ENCODE measurements around the gene GIGYF1.
"Not testable (repeated sequence)": the region's sequence is repeated elsewhere in the genome, so short reads cannot be mapped to it uniquely, and the experiment has no call there.

Gene GIGYF1

GRCh38 chr7:100671353-100672327, 22.4 kb downstream of the GIGYF1 start:
- DNase-seq (ENCODE audit: low read depth): no peak

DNA sequence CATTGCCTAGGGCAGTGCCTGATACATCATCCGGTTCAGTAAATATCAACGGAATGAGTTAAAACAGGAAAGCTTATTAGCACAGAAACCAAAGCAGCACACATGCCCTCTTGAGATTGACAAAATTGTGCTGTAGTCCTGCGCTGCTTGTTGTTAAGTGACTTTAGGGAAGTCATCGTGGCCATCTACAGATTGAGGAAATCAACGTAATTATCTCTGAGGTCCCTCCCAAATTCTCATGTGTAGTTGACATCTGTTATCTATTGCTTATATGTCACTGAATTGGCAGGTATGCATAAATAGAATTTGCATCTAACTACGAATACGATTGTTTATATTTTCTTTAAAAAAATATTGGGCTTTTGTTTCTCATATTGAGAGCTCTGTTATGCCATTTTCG, 24.0 kb downstream of the GIGYF1 start:
- no peak for DNase-seq (ENCODE audit: low read depth)

GRCh38 chr7:100669106-100669505, 24.9 kb downstream of the GIGYF1 start:
- DNase-seq (ENCODE audit: low read depth): not testable (repeated sequence)

- DNase-seq (ENCODE audit: low read depth): no peak
Measured at GRCh38 chr7:100668069-100668449, 26.0 kb downstream of the GIGYF1 start.

- DNase-seq (ENCODE audit: low read depth): no peak
Measured at GRCh38 chr7:100667331-100668068, 26.6 kb downstream of the GIGYF1 start.

DNA sequence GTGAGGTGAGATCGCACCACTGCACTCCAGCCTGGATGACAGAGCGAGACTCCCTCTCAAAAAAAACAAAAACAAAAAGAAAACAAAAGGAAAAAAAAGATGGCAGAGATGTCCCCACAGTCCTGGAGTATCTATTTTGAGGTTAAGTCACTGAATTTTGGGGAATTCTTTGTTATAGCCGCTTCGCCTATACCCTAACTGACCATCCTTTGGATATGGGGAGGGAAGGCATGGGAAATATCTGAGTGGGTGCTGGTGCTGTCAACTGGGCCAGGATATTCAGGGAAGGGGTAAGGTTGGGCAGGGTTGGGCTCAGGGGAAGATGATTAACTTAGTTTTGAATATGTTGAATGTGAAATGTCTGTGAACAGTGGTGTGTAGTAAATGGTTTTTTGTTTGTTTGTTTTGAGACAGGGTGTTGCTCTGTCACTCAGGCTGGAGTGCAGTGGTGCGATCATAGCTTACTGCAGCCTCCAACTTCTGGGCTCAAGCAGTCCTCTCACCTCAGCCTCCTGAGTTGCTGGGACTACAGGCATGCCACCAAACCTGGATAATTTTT, 28.8 kb downstream of the GIGYF1 start:
- DNase-seq (ENCODE audit: low read depth): no peak

GRCh38 chr7:100662194-100662776, 31.8 kb downstream of the GIGYF1 start:
- not testable (repeated sequence) for DNase-seq (ENCODE audit: low read depth)

DNA sequence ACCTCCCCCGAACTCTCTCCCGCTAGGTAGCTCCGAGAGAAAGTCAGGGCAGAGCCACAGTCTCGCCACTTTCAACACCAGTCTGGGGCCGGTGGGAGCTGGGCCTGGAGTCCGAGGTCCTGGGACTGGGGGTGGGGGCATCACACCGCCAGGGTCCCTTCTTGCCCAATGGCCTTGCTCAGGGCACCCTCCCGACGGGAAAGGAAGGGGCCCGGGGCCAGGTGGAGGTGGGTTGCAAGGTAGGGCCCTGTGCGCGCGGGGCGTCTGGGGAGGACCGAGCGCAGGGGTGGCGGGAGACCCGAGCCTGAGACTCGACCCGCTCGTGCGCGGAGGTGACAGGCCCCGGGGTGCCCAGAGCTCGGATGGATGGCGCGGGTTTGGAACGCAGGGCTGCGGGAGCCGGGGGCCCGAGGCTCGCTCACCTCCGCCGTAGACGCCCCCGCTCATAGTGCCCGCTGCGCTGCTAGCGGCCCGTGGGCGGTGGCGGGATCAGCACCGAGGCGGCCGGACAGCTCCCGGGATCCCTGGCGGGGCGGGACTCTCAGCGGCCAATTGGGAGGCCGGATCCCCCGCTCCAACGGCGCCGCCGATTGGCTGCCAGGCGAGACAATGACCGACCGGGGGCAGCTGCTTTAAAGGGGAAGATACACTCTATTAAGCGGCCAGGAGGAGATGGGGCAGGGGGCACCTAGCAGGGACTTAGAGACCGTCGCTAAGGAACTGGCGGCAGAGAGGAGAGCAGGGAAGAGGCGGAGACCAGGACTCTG, 38.0 kb downstream of the GIGYF1 start, which contains the start of gene ACTL6B:
Gene ACTL6B, minus strand, starts transcription at position 541 of the 767 bp plus-strand sequence. Its CDS starts 94 bp downstream, at position 447.
- DNase-seq (ENCODE audit: low read depth): peak; percentile 62

GRCh38 chr7:100654908-100655831, 38.9 kb downstream of the GIGYF1 start:
- DNase-seq (ENCODE audit: low read depth): no peak

DNA sequence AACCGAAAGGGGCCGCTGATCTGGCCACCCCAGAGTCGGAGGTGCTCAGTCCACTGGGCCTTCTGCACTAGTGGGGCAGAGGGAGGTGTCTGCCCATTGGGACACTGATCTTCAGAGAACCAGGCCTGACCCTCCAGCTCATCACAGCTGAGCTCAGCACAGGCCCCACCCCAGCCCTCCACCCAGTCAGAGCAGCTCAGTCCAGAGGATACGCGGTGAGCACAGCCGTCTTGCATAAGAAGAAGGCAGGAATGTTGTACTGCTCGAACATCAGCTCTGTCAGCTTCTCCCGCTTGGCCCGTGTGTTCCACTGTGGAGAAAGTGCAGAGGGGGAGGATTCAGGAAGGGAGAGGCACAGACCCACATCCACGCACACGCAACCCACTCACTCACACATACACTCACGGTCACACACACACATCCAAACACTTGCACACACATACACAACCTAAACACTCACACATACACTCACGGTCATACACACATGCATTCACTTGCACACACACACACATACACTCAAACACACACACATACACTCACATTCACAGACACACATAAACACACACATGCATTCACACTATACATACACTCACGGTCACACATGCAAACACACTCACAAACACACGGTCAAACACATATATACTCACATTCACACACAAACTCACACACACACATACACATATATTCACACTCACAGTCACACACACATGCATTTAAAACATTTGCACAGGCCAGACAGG, 44.1 kb downstream of the GIGYF1 start:
- DNase-seq (ENCODE audit: low read depth): no peak

GRCh38 chr7:100642534-100642907, 51.5 kb downstream of the GIGYF1 start:
- DNase-seq (ENCODE audit: low read depth): peak; percentile 24

DNA sequence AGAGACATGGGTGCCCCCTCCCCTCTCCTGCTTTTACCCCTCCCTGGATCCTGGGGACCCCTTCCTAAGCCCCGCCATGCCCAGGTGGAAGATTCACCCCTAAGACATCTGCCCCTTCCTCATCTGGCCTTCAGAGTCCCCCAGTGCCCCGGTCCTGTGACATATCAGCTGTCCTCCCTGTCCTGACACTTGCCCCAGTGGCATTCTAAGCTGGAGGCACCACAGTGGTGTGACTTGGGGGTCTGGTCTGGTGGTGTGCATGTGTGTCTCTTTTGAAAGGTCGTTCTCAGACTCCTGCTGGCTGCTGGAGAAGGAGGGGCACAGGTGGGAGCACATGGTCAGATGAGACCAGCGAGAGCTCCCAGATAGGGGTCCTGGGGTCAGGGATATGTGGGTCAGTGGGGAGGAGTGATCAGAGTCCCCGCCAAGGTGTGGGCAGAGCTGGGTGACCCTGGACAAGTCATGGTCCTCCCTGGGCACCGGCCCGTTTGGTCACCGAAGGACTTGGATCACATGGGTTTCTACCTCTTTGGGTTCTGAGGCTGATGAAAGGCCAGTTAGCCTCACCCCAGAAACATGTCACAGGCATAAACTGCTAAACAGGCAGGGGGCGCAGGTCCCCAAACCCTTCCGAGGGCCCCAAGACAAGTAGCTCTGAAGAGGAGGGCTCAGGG, 52.1 kb downstream of the GIGYF1 start:
- no peak for DNase-seq (ENCODE audit: low read depth)

DNA sequence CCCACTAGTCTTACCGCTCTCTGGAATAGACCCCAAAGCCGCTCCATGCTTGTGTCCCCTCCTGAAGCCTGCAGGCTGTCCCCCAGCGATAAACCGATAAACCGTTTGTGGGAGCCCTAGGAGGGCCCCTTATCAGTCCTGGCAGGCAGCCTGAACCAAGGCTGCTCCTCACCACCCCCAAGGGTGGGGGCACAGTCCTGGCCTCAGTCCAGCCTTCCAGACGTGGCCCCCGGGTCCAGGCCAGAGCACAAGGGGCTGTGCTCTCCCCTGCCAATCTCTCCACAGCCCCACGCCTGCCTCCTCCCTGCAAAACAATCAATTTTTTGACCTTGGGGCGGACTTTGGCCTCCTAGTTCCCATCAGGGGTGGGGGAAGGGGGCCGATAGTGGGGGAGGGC, 52.6 kb downstream of the GIGYF1 start, which contains the start of gene TFR2:
Gene TFR2, minus strand, starts transcription at position 90 of the 397 bp plus-strand sequence. Its CDS starts 43 bp downstream, at position 47.
- DNase-seq (ENCODE audit: low read depth): no peak

- DNase-seq (ENCODE audit: low read depth): no peak
Measured at GRCh38 chr7:100640517-100641440, 53.3 kb downstream of the GIGYF1 start.

GRCh38 chr7:100639995-100640516, 54.0 kb downstream of the GIGYF1 start:
- DNase-seq (ENCODE audit: low read depth): no peak

DNA sequence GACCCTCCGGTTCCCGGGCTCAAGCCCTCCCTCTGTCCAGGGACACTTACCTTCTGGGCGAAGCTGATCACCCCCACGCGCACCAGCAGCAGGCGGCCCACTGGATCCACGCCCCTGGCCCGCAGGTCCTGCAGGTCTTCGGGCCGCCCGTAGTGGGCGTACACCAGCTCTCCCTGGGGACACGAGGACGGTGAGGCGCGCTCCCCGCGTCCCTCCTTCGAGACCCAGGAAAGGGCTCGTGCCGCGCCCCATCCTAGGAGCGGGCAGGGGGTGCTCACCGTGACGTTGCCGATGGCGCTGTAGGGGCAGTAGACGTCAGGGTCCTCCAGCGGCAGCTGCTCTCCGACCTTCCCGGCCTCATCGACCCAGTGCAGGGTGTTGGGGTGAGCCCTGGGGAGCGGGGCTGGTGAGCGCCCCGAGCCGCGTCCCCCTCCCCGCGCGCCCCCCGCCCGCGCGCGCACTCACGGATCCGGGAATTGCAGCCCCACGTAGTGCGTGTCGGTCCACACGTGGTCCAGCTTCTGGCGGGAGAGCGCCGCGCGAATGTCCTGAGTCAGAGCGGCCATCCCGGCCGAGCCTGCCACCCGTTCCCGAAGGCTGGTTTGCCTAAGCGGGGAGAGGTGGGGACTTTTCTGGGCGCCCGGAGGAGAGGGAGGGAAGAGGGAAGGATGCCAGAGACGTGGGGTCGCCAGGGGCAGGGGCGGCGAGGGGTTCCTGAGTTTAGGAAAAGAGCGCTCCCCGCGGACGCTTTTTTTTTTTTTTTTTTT, 60.9 kb downstream of the GIGYF1 start:
- DNase-seq (ENCODE audit: low read depth): peak; percentile 63

DNA sequence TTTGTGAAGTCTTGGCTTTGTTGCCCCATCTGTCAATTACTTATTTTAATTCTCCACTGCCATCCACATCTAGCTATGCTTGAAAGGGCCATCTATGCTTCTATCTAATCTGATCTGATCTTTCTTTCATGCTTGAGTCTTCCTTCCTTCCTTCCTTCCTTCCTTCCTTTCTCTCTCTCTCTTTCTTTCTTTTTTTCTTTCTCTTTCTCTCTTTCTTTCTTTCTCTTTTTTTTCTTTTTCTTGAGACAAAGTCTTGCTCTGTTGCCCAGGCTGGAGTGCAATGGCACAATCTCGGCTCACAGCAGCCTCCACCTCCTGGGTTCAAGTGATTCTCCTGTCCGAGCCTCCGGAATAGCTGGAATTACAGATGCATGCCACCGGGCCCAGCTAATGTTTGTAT, 64.0 kb downstream of the GIGYF1 start:
- no peak for DNase-seq (ENCODE audit: low read depth)

Data from activated T-cell treated with anti-CD3 and anti-CD28 coated beads for 48 hours (primary cell).